DOHH2 (cell line): ENCODE results near the gene PYM1.

Experiments
- H3F3A ChIP-seq: fragments of 200-600 bp; sonication (generic), shearing (Covaris generic); 2 replicates; pipeline ENCODE4 v1.6.0; 2016; ENCODE audit warnings: antibody characterized with exemption, mild to moderate bottlenecking; ENCODE audit not compliant: control insufficient read depth, insufficient read depth
- H3K27ac ChIP-seq: fragments of 200-600 bp; sonication (generic); 2 replicates; pipeline ENCODE4 v1.5.1; 2014; ENCODE audit warnings: low read depth, mild to moderate bottlenecking, low read length, moderate library complexity
- H3K27me3 ChIP-seq: fragments of 200-600 bp; sonication (generic); 2 replicates; pipeline ENCODE4 v1.6.1; 2014; ENCODE audit warnings: mild to moderate bottlenecking, low read length, mixed read lengths; ENCODE audit not compliant: control insufficient read depth
- H3K36me3 ChIP-seq: fragments of 200-600 bp; sonication (generic); 2 replicates; pipeline ENCODE4 v1.6.1; 2014; ENCODE audit warnings: mild to moderate bottlenecking, low read length, moderate library complexity, mixed read lengths; ENCODE audit not compliant: control insufficient read depth
- H3K4me1 ChIP-seq: fragments of 200-600 bp; sonication (generic); 2 replicates; pipeline ENCODE4 v1.6.1; 2014; ENCODE audit warnings: mild to moderate bottlenecking, low read length, mixed read lengths; ENCODE audit not compliant: control insufficient read depth
- H3K4me2 ChIP-seq: fragments of 200-600 bp; sonication (generic); 2 replicates; pipeline ENCODE4 v1.6.0; 2014; ENCODE audit warnings: mild to moderate bottlenecking, low read length, moderate library complexity
- H3K4me3 ChIP-seq: fragments of 200-600 bp; sonication (generic); 2 replicates; pipeline ENCODE4 v1.5.1; 2014; ENCODE audit warnings: mild to moderate bottlenecking, low read length, mixed read lengths
- H3K79me2 ChIP-seq: fragments of 200-600 bp; sonication (generic); 2 replicates; pipeline ENCODE4 v1.6.1; 2014; ENCODE audit warnings: mild to moderate bottlenecking, low read length, mixed read lengths; ENCODE audit not compliant: control insufficient read depth
- H3K9me2 ChIP-seq: fragments of 200-600 bp; sonication (generic); replicated peaks from 2 replicates; pipeline ENCODE4 v1.6.1; 2014; ENCODE audit warnings: mild to moderate bottlenecking, low read length, mixed read lengths; ENCODE audit not compliant: control insufficient read depth
- H3K9me3 ChIP-seq: fragments of 200-600 bp; sonication (generic); 2 replicates; pipeline ENCODE4 v1.6.1; 2014; ENCODE audit warnings: antibody characterized with exemption, low read length, mixed read lengths; ENCODE audit not compliant: control insufficient read depth, insufficient read depth
- H4K20me1 ChIP-seq: fragments of 200-600 bp; sonication (generic); 2 replicates; pipeline ENCODE4 v1.6.0; 2014; ENCODE audit warnings: low read depth, mild to moderate bottlenecking, antibody characterized with exemption, low read length, moderate library complexity; ENCODE audit not compliant: control insufficient read depth, insufficient read depth
- CTCF ChIP-seq: fragments of 200-600 bp; sonication (generic); IDR thresholded peaks from one replicate; pipeline ENCODE4 v1.5.1; 2014; ENCODE audit warnings: antibody characterized with exemption, mild to moderate bottlenecking, low read depth, low read length; ENCODE audit not compliant: poor library complexity, severe bottlenecking
- EZH2phosphoT487 ChIP-seq: fragments of 200-600 bp; sonication (generic); IDR thresholded peaks from 2 replicates; pipeline ENCODE4 v1.6.1; 2017; ENCODE audit warnings: borderline replicate concordance, mild to moderate bottlenecking, antibody characterized with exemption, low read length, moderate library complexity, mixed read lengths

PYM1 gene

GRCh38 chr12:55909513-55909884 is 18.2 kb downstream of the PYM1 start:
- H4K20me1 ChIP-seq = no peaks in the 10 kb centered on the region; the same call in 1 of the 2 replicates
- no peaks in the 10 kb centered on the region for H3F3A ChIP-seq
- no peaks in the 10 kb centered on the region for H3K9me3 ChIP-seq
- peaks cover 24% of the 10 kb centered on the region for H3K36me3 ChIP-seq
- no peak overlapping the region for H3K4me3 ChIP-seq
- H3K4me1 ChIP-seq = 0 out of 2 replicates have a peak, but pooled peaks cover 4% of the 10 kb centered on the region
- H3K27ac ChIP-seq = no peak overlapping the region
- H3K9me2 ChIP-seq = no peaks in the 10 kb centered on the region
- H3K4me2 ChIP-seq = no peak overlapping the region
- H3K27me3 ChIP-seq = no peaks in the 10 kb centered on the region
- TF ChIP-seq EZH2phosphoT487 = no peak
- no peak for TF ChIP-seq CTCF
- peaks cover 53% of the 10 kb centered on the region for H3K79me2 ChIP-seq

- Histone ChIP-seq H4K20me1 (no peaks in the 10 kb centered on the region; the same call in 1 of the 2 replicates), H3K4me1 (0 out of 2 replicates have a peak, but pooled peaks cover 4% of the 10 kb centered on the region), H3K4me2 (no peak overlapping the region), H3K79me2 (peaks cover 47% of the 10 kb centered on the region), H3K9me3 (no peaks in the 10 kb centered on the region), H3K4me3 (no peak overlapping the region), H3K36me3 (peaks cover 18% of the 10 kb centered on the region), H3K27me3 (no peaks in the 10 kb centered on the region), H3F3A (no peaks in the 10 kb centered on the region), H3K27ac (no peak overlapping the region), H3K9me2 (no peaks in the 10 kb centered on the region)
- TF ChIP-seq CTCF = no peak
- no peak for TF ChIP-seq EZH2phosphoT487
Observed at GRCh38 chr12:55908726-55909512, 18.8 kb downstream of the PYM1 start.

DNA sequence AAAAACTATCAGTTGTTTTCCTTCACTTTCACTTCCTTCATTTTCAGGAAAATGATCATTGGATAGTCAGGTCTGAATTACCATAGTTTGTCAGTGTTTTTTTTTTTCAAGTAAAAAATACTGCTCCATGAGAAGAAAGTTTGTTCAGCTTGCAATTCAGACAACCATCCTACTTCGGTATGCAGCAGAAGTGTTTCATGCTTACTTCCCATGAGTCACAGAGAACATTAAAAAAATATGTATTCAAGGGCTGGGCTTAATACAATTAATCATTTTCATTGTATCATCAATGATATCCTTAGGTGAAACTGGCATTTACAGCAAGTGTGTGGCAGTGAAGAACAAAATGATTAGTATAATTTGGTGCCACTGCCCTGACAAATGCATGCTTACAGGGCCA is 21.6 kb downstream of the PYM1 start:
- H3K27ac ChIP-seq = no peak overlapping the region

More for the DNA sequence above, 21.6 kb downstream of the PYM1 start:
- peaks cover 21% of the 10 kb centered on the region for H3K79me2 ChIP-seq
- no peak overlapping the region for H3K4me2 ChIP-seq
- H3K4me3 ChIP-seq = no peak overlapping the region
- no peaks in the 10 kb centered on the region for H3K9me2 ChIP-seq
- H3K4me1 ChIP-seq = 0 out of 2 replicates have a peak, but pooled peaks cover 4% of the 10 kb centered on the region
- TF ChIP-seq EZH2phosphoT487 (no peak), CTCF (no peak)
- no peaks in the 10 kb centered on the region for H3K27me3 ChIP-seq
- peaks cover 22% of the 10 kb centered on the region for H3K36me3 ChIP-seq
- 0 out of 2 replicates have a peak, but pooled peaks cover 2% of the 10 kb centered on the region for H3F3A ChIP-seq
- H4K20me1 ChIP-seq = no peaks in the 10 kb centered on the region
- H3K9me3 ChIP-seq = no peaks in the 10 kb centered on the region
